Measurements from ENCODE around the gene C10orf71. TPM values are rescaled to one million over a fixed set of nuclear protein-coding genes. Genes with fewer than 3 reads are reported as not detected.

Gene C10orf71
- total RNA-seq, 1 donor from 2014 or later: not detected

GRCh38 chr10:49297818-49298670 is 926 bp upstream of the C10orf71 start:
- ATAC-seq: no peak
- H3K27ac ChIP-seq: no peak overlapping the region

GRCh38 chr10:49298671-49298982 is 343 bp upstream of the C10orf71 start:
- Histone ChIP-seq H3K27ac (no peak overlapping the region), H3K27me3 (ENCODE audit: low read depth) (no peaks in the 10 kb centered on the region), H3K4me3 (no peak overlapping the region), H3K4me1 (no peaks in the 10 kb centered on the region), H3K9me3 (no peaks in the 10 kb centered on the region), H3K36me3 (no peaks in the 10 kb centered on the region)
- no peak for TF ChIP-seq CTCF (IDR thresholded peaks at IDR 0.05)
- intact Hi-C loops (cut with DNase I): no loop called here
- ATAC-seq (peak; percentile 45 to 60), DNase-seq (no peak)

More at GRCh38 chr10:49297818-49298670, 926 bp upstream of the C10orf71 start:
- no peak for TF ChIP-seq CTCF (IDR thresholded peaks at IDR 0.05)
- H3K4me3 ChIP-seq: no peak overlapping the region
- H3K27me3 ChIP-seq (ENCODE audit: low read depth): no peaks in the 10 kb centered on the region
- H3K36me3 ChIP-seq: no peaks in the 10 kb centered on the region
- no peak for DNase-seq
- peaks cover 1% of the 10 kb centered on the region for H3K4me1 ChIP-seq
- intact Hi-C loops (cut with DNase I): no loop called here
- no peaks in the 10 kb centered on the region for H3K9me3 ChIP-seq

- H3K36me3 ChIP-seq: no peaks in the 10 kb centered on the region
- no peaks in the 10 kb centered on the region for H3K27me3 ChIP-seq (ENCODE audit: low read depth)
- no peak overlapping the region for H3K4me3 ChIP-seq
- intact Hi-C loops (cut with DNase I): no loop called here
- no peak for TF ChIP-seq CTCF (IDR thresholded peaks at IDR 0.05)
- no peak overlapping the region for H3K27ac ChIP-seq
- ATAC-seq (no peak), DNase-seq (no peak)
- no peaks in the 10 kb centered on the region for H3K9me3 ChIP-seq
- H3K4me1 ChIP-seq: no peaks in the 10 kb centered on the region
Measured at GRCh38 chr10:49299816-49300139, 808 bp downstream of the C10orf71 start.

- no peaks in the 10 kb centered on the region for H3K4me1 ChIP-seq
- no peak for TF ChIP-seq CTCF (IDR thresholded peaks at IDR 0.05)
- no peak overlapping the region for H3K4me3 ChIP-seq
- H3K27me3 ChIP-seq (ENCODE audit: low read depth): no peaks in the 10 kb centered on the region
- H3K9me3 ChIP-seq: no peaks in the 10 kb centered on the region
- intact Hi-C loops (cut with DNase I): no loop called here
- DNase-seq (no peak), ATAC-seq (no peak)
- H3K27ac ChIP-seq: no peak overlapping the region
- H3K36me3 ChIP-seq: no peaks in the 10 kb centered on the region
Measured at GRCh38 chr10:49300140-49300974, 1.4 kb downstream of the C10orf71 start.

GRCh38 chr10:49301302-49301701 is 2.3 kb downstream of the C10orf71 start:
- intact Hi-C loops (cut with DNase I): no loop called here

More at GRCh38 chr10:49301302-49301701, 2.3 kb downstream of the C10orf71 start:
- H3K9me3 ChIP-seq: no peaks in the 10 kb centered on the region
- no peaks in the 10 kb centered on the region for H3K4me1 ChIP-seq
- no peaks in the 10 kb centered on the region for H3K36me3 ChIP-seq
- H3K4me3 ChIP-seq: no peak overlapping the region
- no peak for ATAC-seq
- H3K27ac ChIP-seq: no peak overlapping the region
- TF ChIP-seq CTCF (IDR thresholded peaks at IDR 0.05): no peak
- no peak for DNase-seq
- H3K27me3 ChIP-seq (ENCODE audit: low read depth): no peaks in the 10 kb centered on the region
